T-helper 17 cell (primary cell): ENCODE data around the gene PRR33. TPM values are rescaled to one million over a fixed set of nuclear protein-coding genes. Genes with fewer than 3 reads are reported as not detected.
A peak's percentile ranks its signal among the peaks of the same experiment; 100 is the strongest.

Experiments
- ATAC-seq: fragments of 150-1000 bp; cut with Tn5 transposase; 2 replicates; pipeline ENCODE4 v1.10.0; 2021; ENCODE audit warnings: mild to moderate bottlenecking, moderate library complexity
- DNase-seq, 3 donors: peaks; one replicate each; pipeline versions ENCODE4 v3.0.0 to v3.0.0-alpha.2; 2020 to 2021
- H3K9me3 ChIP-seq: one replicate; pipeline ENCODE4 v1.7.0; 2013; ENCODE audit warnings: low read length, mild to moderate bottlenecking; ENCODE audit not compliant: control insufficient read depth, poor library complexity, severe bottlenecking
- H3K27ac Mint-ChIP-seq: one replicate; pipeline ENCODE4 v1.8.0; 2022; ENCODE audit warnings: mild to moderate bottlenecking, moderate library complexity, mixed read lengths
- H3K27me3 Mint-ChIP-seq: one replicate; pipeline ENCODE4 v1.8.0; 2022; ENCODE audit warnings: mixed read lengths
- H3K36me3 Mint-ChIP-seq: one replicate; pipeline ENCODE4 v1.8.0; 2022; ENCODE audit warnings: low read depth, mixed read lengths
- H3K4me1 Mint-ChIP-seq: one replicate; pipeline ENCODE4 v1.8.0; 2022; ENCODE audit warnings: mild to moderate bottlenecking, mixed read lengths
- H3K4me3 Mint-ChIP-seq: one replicate; pipeline ENCODE4 v1.8.0; 2022; ENCODE audit warnings: mild to moderate bottlenecking, moderate library complexity, mixed read lengths
- total RNA-seq, 4 donors: library from RNA in 2 of 4; stranded (reverse) in 2 of 4; gene quantifications; one replicate each; pipeline ENCODE4 v1.2.3 and lab custom pipeline; 2022 to 2026

Gene PRR33
- total RNA-seq, 2 donors from 2014 or later = not detected

- no peaks in the 10 kb centered on the region for H3K27me3 Mint-ChIP-seq
- DNase-seq (no peak), ATAC-seq (no peak)
- H3K9me3 ChIP-seq = no peaks in the 10 kb centered on the region
- peak overlapping the region; percentile 89 for H3K4me3 Mint-ChIP-seq
- peaks cover 62% of the 10 kb centered on the region for H3K4me1 Mint-ChIP-seq
- H3K36me3 Mint-ChIP-seq = no peaks in the 10 kb centered on the region
- H3K27ac Mint-ChIP-seq = peak overlapping the region; percentile 94
Measured at GRCh38 chr11:1868636-1869291, 22.9 kb downstream of the PRR33 start.

- peak overlapping the region; percentile 94 for H3K27ac Mint-ChIP-seq
- no peaks in the 10 kb centered on the region for H3K27me3 Mint-ChIP-seq
- no peak for ATAC-seq
- peak overlapping the region; percentile 45 for H3K4me3 Mint-ChIP-seq
- H3K4me1 Mint-ChIP-seq = peaks cover 61% of the 10 kb centered on the region
- no peak for DNase-seq
- no peaks in the 10 kb centered on the region for H3K36me3 Mint-ChIP-seq
- H3K9me3 ChIP-seq = no peaks in the 10 kb centered on the region
Measured at GRCh38 chr11:1868056-1868635, 23.5 kb downstream of the PRR33 start.

- H3K36me3 Mint-ChIP-seq = no peaks in the 10 kb centered on the region
- H3K9me3 ChIP-seq = no peaks in the 10 kb centered on the region
- DNase-seq (no peak), ATAC-seq (no peak)
- H3K4me1 Mint-ChIP-seq = peaks cover 58% of the 10 kb centered on the region
- peak overlapping the region; percentile 94 for H3K27ac Mint-ChIP-seq
- H3K27me3 Mint-ChIP-seq = no peaks in the 10 kb centered on the region
- H3K4me3 Mint-ChIP-seq = no peak overlapping the region
Measured at GRCh38 chr11:1867381-1867780, 24.3 kb downstream of the PRR33 start.

GRCh38 chr11:1866776-1867175 lies 24.9 kb downstream of the PRR33 start:
- DNase-seq (no peak), ATAC-seq (no peak)
- no peaks in the 10 kb centered on the region for H3K36me3 Mint-ChIP-seq
- H3K9me3 ChIP-seq = no peaks in the 10 kb centered on the region
- peaks cover 52% of the 10 kb centered on the region for H3K4me1 Mint-ChIP-seq
- H3K27me3 Mint-ChIP-seq = no peaks in the 10 kb centered on the region
- H3K4me3 Mint-ChIP-seq = no peak overlapping the region
- peak overlapping the region; percentile 80 for H3K27ac Mint-ChIP-seq

GRCh38 chr11:1866226-1866625 lies 25.5 kb downstream of the PRR33 start:
- peak overlapping the region; percentile 63 for H3K4me3 Mint-ChIP-seq
- no peaks in the 10 kb centered on the region for H3K27me3 Mint-ChIP-seq
- H3K9me3 ChIP-seq = no peaks in the 10 kb centered on the region
- H3K4me1 Mint-ChIP-seq = peaks cover 48% of the 10 kb centered on the region
- peak overlapping the region; percentile 80 for H3K27ac Mint-ChIP-seq
- H3K36me3 Mint-ChIP-seq = no peaks in the 10 kb centered on the region
- DNase-seq = no peak
- no peak for ATAC-seq

- H3K4me1 Mint-ChIP-seq = peaks cover 37% of the 10 kb centered on the region
- peak overlapping the region; percentile 80 for H3K27ac Mint-ChIP-seq
- no peaks in the 10 kb centered on the region for H3K36me3 Mint-ChIP-seq
- H3K9me3 ChIP-seq = no peaks in the 10 kb centered on the region
- H3K27me3 Mint-ChIP-seq = no peaks in the 10 kb centered on the region
- peak overlapping the region; percentile 69 for H3K4me3 Mint-ChIP-seq
- no peak for DNase-seq
- ATAC-seq = no peak
Measured at GRCh38 chr11:1864831-1865665, 26.6 kb downstream of the PRR33 start.

GRCh38 chr11:1864231-1864630 lies 27.5 kb downstream of the PRR33 start:
- DNase-seq (no peak), ATAC-seq (no peak)
- no peaks in the 10 kb centered on the region for H3K27me3 Mint-ChIP-seq
- no peak overlapping the region for H3K4me3 Mint-ChIP-seq
- H3K4me1 Mint-ChIP-seq = peaks cover 29% of the 10 kb centered on the region
- H3K36me3 Mint-ChIP-seq = no peaks in the 10 kb centered on the region
- H3K27ac Mint-ChIP-seq = peak overlapping the region; percentile 19
- H3K9me3 ChIP-seq = no peaks in the 10 kb centered on the region

GRCh38 chr11:1863352-1864216 lies 28.1 kb downstream of the PRR33 start:
- no peaks in the 10 kb centered on the region for H3K9me3 ChIP-seq
- Mint-ChIP-seq H3K27me3 (no peaks in the 10 kb centered on the region), H3K36me3 (no peaks in the 10 kb centered on the region), H3K4me1 (peaks cover 25% of the 10 kb centered on the region), H3K4me3 (no peak overlapping the region), H3K27ac (peak overlapping the region; percentile 19)
- ATAC-seq (peak; percentile 59), DNase-seq (no peak)

- H3K27ac Mint-ChIP-seq = no peak overlapping the region
- H3K4me3 Mint-ChIP-seq = no peak overlapping the region
- H3K36me3 Mint-ChIP-seq = no peaks in the 10 kb centered on the region
- peaks cover 21% of the 10 kb centered on the region for H3K4me1 Mint-ChIP-seq
- DNase-seq (no peak), ATAC-seq (no peak)
- no peaks in the 10 kb centered on the region for H3K9me3 ChIP-seq
- H3K27me3 Mint-ChIP-seq = no peaks in the 10 kb centered on the region
Measured at GRCh38 chr11:1862588-1863351, 28.9 kb downstream of the PRR33 start.

GRCh38 chr11:1861435-1862411 lies 30.0 kb downstream of the PRR33 start:
- no peak for ATAC-seq
- Mint-ChIP-seq H3K36me3 (no peaks in the 10 kb centered on the region), H3K27me3 (no peaks in the 10 kb centered on the region), H3K27ac (no peak overlapping the region), H3K4me1 (peaks cover 22% of the 10 kb centered on the region), H3K4me3 (no peak overlapping the region)
- no peaks in the 10 kb centered on the region for H3K9me3 ChIP-seq
- no peak for DNase-seq

- no peak for ATAC-seq
- Mint-ChIP-seq H3K27ac (no peak overlapping the region), H3K27me3 (no peaks in the 10 kb centered on the region), H3K4me3 (no peak overlapping the region), H3K36me3 (no peaks in the 10 kb centered on the region), H3K4me1 (peaks cover 14% of the 10 kb centered on the region)
- H3K9me3 ChIP-seq = no peaks in the 10 kb centered on the region
- no peak for DNase-seq
Measured at GRCh38 chr11:1860108-1860507, 31.6 kb downstream of the PRR33 start.
